ENCODE data around the gene ZMYM4. TPM values are rescaled to one million over a fixed set of nuclear protein-coding genes. Genes with fewer than 3 reads are reported as not detected.

The ZMYM4 gene
- polyA plus RNA-seq, 1 of the 3 experiments (the other 2 are of a cell fraction): 12.2 TPM

DNA sequence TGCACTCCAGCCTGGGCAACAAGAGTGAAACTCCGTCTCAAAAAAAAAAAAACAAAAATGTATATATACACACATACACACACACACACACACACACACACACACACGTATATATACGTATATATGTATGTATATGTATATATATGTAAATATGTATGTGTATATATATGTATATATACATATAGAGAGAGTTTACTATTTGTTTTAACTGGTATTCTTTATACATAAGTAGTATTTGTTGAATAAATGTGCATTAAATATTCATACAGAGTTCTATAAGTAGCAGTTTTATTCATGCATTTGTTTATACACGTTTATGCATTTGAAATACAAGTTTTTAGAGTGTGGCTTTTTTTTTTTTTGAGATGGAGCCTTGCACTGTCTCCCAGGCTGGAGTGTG lies 113.6 kb downstream of the ZMYM4 start:
- DNase-seq: no peak
- Histone ChIP-seq H3K36me3 (replicated peaks in 1 of 2; ENCODE audit: control insufficient read depth in 1 of 2, insufficient read depth in 2 of 2, low read length in 1 of 2) (peaks cover 44 to 52% of the 10 kb centered on the region in 2 experiments), H3K27ac (ENCODE audit: low read depth in 2 of 2, low read length in 1 of 2) (no peak overlapping the region), H3K4me3 (ENCODE audit: low read depth in 2 of 2, low read length in 1 of 2) (no peak overlapping the region), H3K9ac (no peak overlapping the region), H3K27me3 (ENCODE audit: insufficient read depth) (no peaks in the 10 kb centered on the region), H3K9me2 (no peaks in the 10 kb centered on the region), H2AFZ (ENCODE audit: low read depth) (no peak overlapping the region), H3F3A (replicated peaks; ENCODE audit: insufficient read depth) (peaks cover 9% of the 10 kb centered on the region), H4K20me1 (ENCODE audit: insufficient read depth) (no peaks in the 10 kb centered on the region), H3K79me2 (ENCODE audit: insufficient read depth) (peaks cover 8% of the 10 kb centered on the region; the same call in 1 of the 2 replicates), H3K4me1 (ENCODE audit: control insufficient read depth in 1 of 2, insufficient read depth in 2 of 2, low read depth in 1 of 2, low read length in 1 of 2) (0 out of 4 replicates have a peak, but pooled peaks cover 0 to 2% of the 10 kb centered on the region in 2 experiments), H3K4me2 (no peak overlapping the region), H3K9me3 (no peaks in the 10 kb centered on the region)
- 94% methylated on average over 4 of the region's 4 CpGs for WGBS (ENCODE audit: low lambda C conversion rate)
- ChIA-PET POLR2A (no interaction called here), CTCF (no interaction called here)
- no peak for TF ChIP-seq EZH2phosphoT487 (IDR thresholded peaks at IDR 0.05; ENCODE audit: borderline replicate concordance, low read depth)
- TF ChIP-seq MEF2A (IDR thresholded peaks at IDR 0.05; ENCODE audit: borderline replicate concordance, low read depth): no peak

DNA sequence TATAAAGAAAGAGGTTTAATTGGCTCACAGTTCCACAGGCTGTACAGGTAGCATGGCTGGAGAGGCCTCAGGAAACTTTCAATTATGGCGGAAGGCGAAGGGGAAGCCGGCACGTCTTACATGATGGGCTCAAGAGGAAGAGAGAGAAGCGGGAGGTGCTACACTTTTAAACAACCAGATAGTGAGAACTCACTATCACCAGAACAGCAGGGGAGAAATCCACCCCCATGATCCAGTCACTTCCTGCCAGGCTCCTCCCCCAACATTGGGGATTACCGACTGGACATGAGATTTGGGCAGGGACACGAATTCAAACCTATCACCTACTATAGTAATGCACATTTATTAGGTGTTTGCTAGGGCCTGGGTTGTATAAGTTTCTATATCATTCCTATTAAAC lies 117.8 kb downstream of the ZMYM4 start:
- CTCF ChIA-PET: no interaction called here
- Histone ChIP-seq H3K4me2 (no peak overlapping the region), H3F3A (replicated peaks; ENCODE audit: insufficient read depth) (no peaks in the 10 kb centered on the region), H3K27me3 (ENCODE audit: insufficient read depth) (no peaks in the 10 kb centered on the region), H3K79me2 (ENCODE audit: insufficient read depth) (peaks cover 5% of the 10 kb centered on the region; the same call in 1 of the 2 replicates), H3K4me1 (ENCODE audit: control insufficient read depth in 1 of 2, insufficient read depth in 2 of 2, low read depth in 1 of 2, low read length in 1 of 2) (no peaks in the 10 kb centered on the region), H3K27ac (ENCODE audit: low read depth in 2 of 2, low read length in 1 of 2) (no peak overlapping the region), H3K36me3 (replicated peaks in 1 of 2; ENCODE audit: control insufficient read depth in 1 of 2, insufficient read depth in 2 of 2, low read length in 1 of 2) (peaks cover 59 to 80% of the 10 kb centered on the region in 2 experiments), H4K20me1 (ENCODE audit: insufficient read depth) (no peaks in the 10 kb centered on the region), H3K9me2 (no peaks in the 10 kb centered on the region), H3K9ac (no peak overlapping the region), H3K4me3 (ENCODE audit: low read depth in 2 of 2, low read length in 1 of 2) (no peak overlapping the region), H2AFZ (ENCODE audit: low read depth) (no peak overlapping the region), H3K9me3 (no peaks in the 10 kb centered on the region)
- no peak for TF ChIP-seq FOXM1 (IDR thresholded peaks at IDR 0.05; ENCODE audit: low read depth)
- TF ChIP-seq EZH2phosphoT487 (IDR thresholded peaks at IDR 0.05; ENCODE audit: borderline replicate concordance, low read depth): no peak
- TF ChIP-seq TCF12 (IDR thresholded peaks at IDR 0.05): no peak
- no peak for TF ChIP-seq RFX5 (IDR thresholded peaks at IDR 0.05; ENCODE audit: low read length)
- TF ChIP-seq NRF1 (IDR thresholded peaks at IDR 0.05; ENCODE audit: low read depth, low read length): no peak
- TF ChIP-seq CHD2 (IDR thresholded peaks at IDR 0.05; ENCODE audit: low read length, partially characterized antibody): no peak
- TF ChIP-seq MEF2A (IDR thresholded peaks at IDR 0.05; ENCODE audit: borderline replicate concordance, low read depth): no peak
- no peak for TF ChIP-seq RCOR1 (IDR thresholded peaks at IDR 0.05; ENCODE audit: low read length)
- TF ChIP-seq TAF1 (IDR thresholded peaks at IDR 0.05; ENCODE audit: borderline replicate concordance, low read depth, low read length): no peak
- no peak for TF ChIP-seq RAD21 (IDR thresholded peaks at IDR 0.05; ENCODE audit: low read length)
- TF ChIP-seq, protein P1, sequence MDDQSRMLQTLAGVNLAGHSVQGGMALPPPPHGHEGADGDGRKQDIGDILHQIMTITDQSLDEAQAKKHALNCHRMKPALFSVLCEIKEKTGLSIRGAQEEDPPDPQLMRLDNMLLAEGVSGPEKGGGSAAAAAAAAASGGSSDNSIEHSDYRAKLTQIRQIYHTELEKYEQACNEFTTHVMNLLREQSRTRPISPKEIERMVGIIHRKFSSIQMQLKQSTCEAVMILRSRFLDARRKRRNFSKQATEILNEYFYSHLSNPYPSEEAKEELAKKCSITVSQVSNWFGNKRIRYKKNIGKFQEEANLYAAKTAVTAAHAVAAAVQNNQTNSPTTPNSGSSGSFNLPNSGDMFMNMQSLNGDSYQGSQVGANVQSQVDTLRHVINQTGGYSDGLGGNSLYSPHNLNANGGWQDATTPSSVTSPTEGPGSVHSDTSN (IDR thresholded peaks at IDR 0.05): no peak
- WGBS (ENCODE audit: low lambda C conversion rate): 96% methylated on average over 7 of the region's 7 CpGs
- POLR2A ChIA-PET: no interaction called here
- no peak for DNase-seq

DNA sequence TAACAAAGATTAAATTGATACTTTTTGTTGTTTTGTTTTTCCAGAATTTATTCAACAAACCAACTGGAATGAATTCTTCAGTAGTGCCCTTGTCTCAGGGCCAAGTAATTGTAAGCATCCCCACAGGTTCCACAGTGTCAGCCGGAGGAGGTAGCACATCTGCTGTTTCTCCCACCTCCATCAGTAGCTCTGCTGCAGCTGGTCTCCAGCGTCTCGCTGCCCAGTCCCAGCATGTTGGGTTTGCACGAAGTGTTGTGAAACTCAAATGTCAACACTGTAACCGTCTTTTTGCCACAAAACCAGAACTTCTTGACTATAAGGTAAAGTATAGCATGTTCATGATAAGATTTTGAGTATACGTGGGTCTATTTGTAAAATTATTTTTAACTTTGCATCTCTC lies 118.5 kb downstream of the ZMYM4 start:
- Histone ChIP-seq H3K79me2 (ENCODE audit: insufficient read depth) (no peaks in the 10 kb centered on the region), H3K4me3 (ENCODE audit: low read depth in 2 of 2, low read length in 1 of 2) (no peak overlapping the region), H2AFZ (ENCODE audit: low read depth) (no peak overlapping the region), H4K20me1 (ENCODE audit: insufficient read depth) (no peaks in the 10 kb centered on the region), H3K4me2 (no peak overlapping the region), H3F3A (replicated peaks; ENCODE audit: insufficient read depth) (no peaks in the 10 kb centered on the region), H3K9ac (no peak overlapping the region), H3K9me2 (no peaks in the 10 kb centered on the region), H3K9me3 (no peaks in the 10 kb centered on the region), H3K36me3 (replicated peaks in 1 of 2; ENCODE audit: control insufficient read depth in 1 of 2, insufficient read depth in 2 of 2, low read length in 1 of 2) (peaks cover 59 to 85% of the 10 kb centered on the region in 2 experiments), H3K4me1 (ENCODE audit: control insufficient read depth in 1 of 2, insufficient read depth in 2 of 2, low read depth in 1 of 2, low read length in 1 of 2) (no peaks in the 10 kb centered on the region), H3K27ac (ENCODE audit: low read depth in 2 of 2, low read length in 1 of 2) (no peak overlapping the region), H3K27me3 (ENCODE audit: insufficient read depth) (no peaks in the 10 kb centered on the region)
- no peak for DNase-seq
- WGBS (ENCODE audit: low lambda C conversion rate): 96% methylated on average over 6 of the region's 6 CpGs
- ChIA-PET POLR2A (no interaction called here), CTCF (interaction anchor here (1.2 kb wide), 1 partner anchor 184 kb away, joined by 3 read pairs; no protein-coding TSS in a partner anchor)
- TF ChIP-seq, protein P2, sequence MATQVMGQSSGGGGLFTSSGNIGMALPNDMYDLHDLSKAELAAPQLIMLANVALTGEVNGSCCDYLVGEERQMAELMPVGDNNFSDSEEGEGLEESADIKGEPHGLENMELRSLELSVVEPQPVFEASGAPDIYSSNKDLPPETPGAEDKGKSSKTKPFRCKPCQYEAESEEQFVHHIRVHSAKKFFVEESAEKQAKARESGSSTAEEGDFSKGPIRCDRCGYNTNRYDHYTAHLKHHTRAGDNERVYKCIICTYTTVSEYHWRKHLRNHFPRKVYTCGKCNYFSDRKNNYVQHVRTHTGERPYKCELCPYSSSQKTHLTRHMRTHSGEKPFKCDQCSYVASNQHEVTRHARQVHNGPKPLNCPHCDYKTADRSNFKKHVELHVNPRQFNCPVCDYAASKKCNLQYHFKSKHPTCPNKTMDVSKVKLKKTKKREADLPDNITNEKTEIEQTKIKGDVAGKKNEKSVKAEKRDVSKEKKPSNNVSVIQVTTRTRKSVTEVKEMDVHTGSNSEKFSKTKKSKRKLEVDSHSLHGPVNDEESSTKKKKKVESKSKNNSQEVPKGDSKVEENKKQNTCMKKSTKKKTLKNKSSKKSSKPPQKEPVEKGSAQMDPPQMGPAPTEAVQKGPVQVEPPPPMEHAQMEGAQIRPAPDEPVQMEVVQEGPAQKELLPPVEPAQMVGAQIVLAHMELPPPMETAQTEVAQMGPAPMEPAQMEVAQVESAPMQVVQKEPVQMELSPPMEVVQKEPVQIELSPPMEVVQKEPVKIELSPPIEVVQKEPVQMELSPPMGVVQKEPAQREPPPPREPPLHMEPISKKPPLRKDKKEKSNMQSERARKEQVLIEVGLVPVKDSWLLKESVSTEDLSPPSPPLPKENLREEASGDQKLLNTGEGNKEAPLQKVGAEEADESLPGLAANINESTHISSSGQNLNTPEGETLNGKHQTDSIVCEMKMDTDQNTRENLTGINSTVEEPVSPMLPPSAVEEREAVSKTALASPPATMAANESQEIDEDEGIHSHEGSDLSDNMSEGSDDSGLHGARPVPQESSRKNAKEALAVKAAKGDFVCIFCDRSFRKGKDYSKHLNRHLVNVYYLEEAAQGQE (IDR thresholded peaks at IDR 0.05; ENCODE audit: low read depth, low read length): no peak
- TF ChIP-seq, protein P3, sequence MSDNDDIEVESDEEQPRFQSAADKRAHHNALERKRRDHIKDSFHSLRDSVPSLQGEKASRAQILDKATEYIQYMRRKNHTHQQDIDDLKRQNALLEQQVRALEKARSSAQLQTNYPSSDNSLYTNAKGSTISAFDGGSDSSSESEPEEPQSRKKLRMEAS (IDR thresholded peaks at IDR 0.05; ENCODE audit: low read depth): no peak
- TF ChIP-seq FOXM1 (IDR thresholded peaks at IDR 0.05; ENCODE audit: low read depth) (no peak), POLR2AphosphoS5 (IDR thresholded peaks at IDR 0.05; ENCODE audit: low read depth, low read length) (no peak), FOXJ3 (CRISPR knock-in tag; IDR thresholded peaks at IDR 0.05) (no peak), EP300 (IDR thresholded peaks at IDR 0.05; ENCODE audit: borderline replicate concordance in 1 of 2, low read depth in 1 of 2, low read length in 1 of 2) (no peak), TEAD4 (IDR thresholded peaks at IDR 0.05; ENCODE audit: borderline replicate concordance, insufficient read depth) (no peak), TAF1 (IDR thresholded peaks at IDR 0.05; ENCODE audit: borderline replicate concordance, low read depth, low read length) (no peak), RXRA (IDR thresholded peaks at IDR 0.05; ENCODE audit: borderline replicate concordance, low read depth) (no peak), EZH2phosphoT487 (IDR thresholded peaks at IDR 0.05; ENCODE audit: borderline replicate concordance, low read depth) (no peak), GATA2 (CRISPR knock-in tag; IDR thresholded peaks at IDR 0.05) (no peak)
